Measurements from ENCODE around the gene NUTM2F.
"Not testable (repeated sequence)": the region's sequence is repeated elsewhere in the genome, so short reads cannot be mapped to it uniquely, and the experiment has no call there.

GRCh38 chr9:94336445-94336844, 8.0 kb upstream of the NUTM2F start:
- TF ChIP-seq, protein P1, sequence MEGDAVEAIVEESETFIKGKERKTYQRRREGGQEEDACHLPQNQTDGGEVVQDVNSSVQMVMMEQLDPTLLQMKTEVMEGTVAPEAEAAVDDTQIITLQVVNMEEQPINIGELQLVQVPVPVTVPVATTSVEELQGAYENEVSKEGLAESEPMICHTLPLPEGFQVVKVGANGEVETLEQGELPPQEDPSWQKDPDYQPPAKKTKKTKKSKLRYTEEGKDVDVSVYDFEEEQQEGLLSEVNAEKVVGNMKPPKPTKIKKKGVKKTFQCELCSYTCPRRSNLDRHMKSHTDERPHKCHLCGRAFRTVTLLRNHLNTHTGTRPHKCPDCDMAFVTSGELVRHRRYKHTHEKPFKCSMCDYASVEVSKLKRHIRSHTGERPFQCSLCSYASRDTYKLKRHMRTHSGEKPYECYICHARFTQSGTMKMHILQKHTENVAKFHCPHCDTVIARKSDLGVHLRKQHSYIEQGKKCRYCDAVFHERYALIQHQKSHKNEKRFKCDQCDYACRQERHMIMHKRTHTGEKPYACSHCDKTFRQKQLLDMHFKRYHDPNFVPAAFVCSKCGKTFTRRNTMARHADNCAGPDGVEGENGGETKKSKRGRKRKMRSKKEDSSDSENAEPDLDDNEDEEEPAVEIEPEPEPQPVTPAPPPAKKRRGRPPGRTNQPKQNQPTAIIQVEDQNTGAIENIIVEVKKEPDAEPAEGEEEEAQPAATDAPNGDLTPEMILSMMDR (IDR thresholded peaks at IDR 0.05): not testable (repeated sequence)
- TF ChIP-seq EZH2phosphoT487 (IDR thresholded peaks at IDR 0.05): not testable (repeated sequence)

All from neural progenitor cell (in vitro differentiated cells).